SK-N-SH treated with all-trans-retinoic acid at 6 μM for 48 hours (cell line): ENCODE data around the gene PPP1R36.

Source experiments
- CSDC2 ChIP-seq: fragments of 250-450 bp; sonication (Bioruptor Pico); IDR thresholded peaks from 2 replicates; pipeline ENCODE4 v1.5.0; 2020; ENCODE audit warnings: mild to moderate bottlenecking, moderate library complexity
- CSRNP3 ChIP-seq: fragments of 250-450 bp; sonication (Bioruptor Pico); IDR thresholded peaks from 2 replicates; pipeline ENCODE4 v1.5.1; 2021; ENCODE audit warnings: mild to moderate bottlenecking, moderate library complexity
- ESRRG ChIP-seq: fragments of 250-450 bp; sonication (Bioruptor Pico); IDR thresholded peaks from 2 replicates; pipeline ENCODE4 v1.6.1; 2021; ENCODE audit warnings: mild to moderate bottlenecking
- RARB ChIP-seq: fragments of 250-450 bp; sonication (Bioruptor Pico); IDR thresholded peaks from 2 replicates; pipeline ENCODE4 v1.8.0; 2021; ENCODE audit warnings: mild to moderate bottlenecking, moderate library complexity
- TOX ChIP-seq: fragments of 250-450 bp; sonication (Bioruptor Pico); IDR thresholded peaks from 2 replicates; pipeline ENCODE4 v1.8.0; 2021; ENCODE audit warnings: mild to moderate bottlenecking, moderate library complexity, borderline replicate concordance
- ZC3H10 ChIP-seq: fragments of 250-450 bp; sonication (Bioruptor Pico); IDR thresholded peaks from 2 replicates; pipeline ENCODE4 v1.5.1; 2021; ENCODE audit warnings: mild to moderate bottlenecking, moderate library complexity

DNA sequence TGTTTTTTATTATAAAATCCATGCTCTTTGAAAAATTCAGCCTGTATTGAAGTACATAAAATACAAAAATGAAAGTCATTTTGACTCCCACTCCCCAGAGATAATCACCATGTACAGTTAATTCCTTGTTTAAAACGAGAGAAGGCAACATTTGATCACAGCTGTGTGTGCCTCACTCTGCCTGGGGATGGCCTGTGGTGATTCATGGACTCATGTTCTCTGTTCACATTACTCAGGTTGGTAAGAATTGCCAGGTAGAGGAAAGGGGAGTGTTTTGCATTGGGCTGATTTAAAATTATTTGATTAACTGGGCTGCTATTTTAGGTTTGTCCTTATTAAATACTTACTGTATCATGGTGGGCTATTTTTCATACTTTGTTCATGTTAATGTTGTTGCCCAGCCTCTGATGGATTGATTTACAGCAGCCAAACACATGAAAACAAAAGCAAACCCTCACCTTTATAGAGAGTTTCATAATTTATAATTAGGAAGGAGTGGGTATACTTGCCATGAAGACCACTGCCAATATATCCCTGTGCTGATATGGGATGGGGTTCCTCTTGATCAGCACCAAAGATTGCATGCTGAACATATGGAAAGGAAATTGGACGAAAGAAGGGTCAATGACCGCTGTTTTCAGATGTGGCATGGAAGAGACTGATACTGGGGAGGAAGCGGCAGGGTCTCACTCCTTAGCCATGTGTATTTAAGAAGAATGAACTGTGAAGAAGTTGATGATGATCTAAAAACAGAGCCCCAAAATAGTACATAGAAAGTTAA is 42.2 kb upstream of the PPP1R36 start:
- TF ChIP-seq ZC3H10 (no peak), RARB (CRISPR knock-in tag) (no peak), ESRRG (no peak), TOX (CRISPR knock-in tag) (no peak), CSRNP3 (CRISPR knock-in tag) (no peak), CSDC2 (CRISPR knock-in tag) (no peak)
